ENCODE results near the gene DBT. TPM values are rescaled to one million over a fixed set of nuclear protein-coding genes. Genes with fewer than 3 reads are reported as not detected.

Gene DBT
- polyA plus RNA-seq, 1 donor from 2014 or later, result 9.0 TPM

GRCh38 chr1:100246738-100247137, 2.9 kb downstream of the DBT start:
- H3K36me3 ChIP-seq (ENCODE audit: insufficient read depth, low read length), result no peaks in the 10 kb centered on the region
- H3K9me3 ChIP-seq (ENCODE audit: low read length), result no peaks in the 10 kb centered on the region
- no peak overlapping the region for H2AFZ ChIP-seq (ENCODE audit: low read depth, low read length)
- TF ChIP-seq SMC3 (conservative IDR thresholded peaks at IDR 0.05; ENCODE audit: poor library complexity), result no peak
- TF ChIP-seq REST (IDR thresholded peaks at IDR 0.05; ENCODE audit: borderline replicate concordance), result no peak
- no peak for TF ChIP-seq MXI1 (conservative IDR thresholded peaks at IDR 0.05; ENCODE audit: poor library complexity, severe bottlenecking)
- no peak for TF ChIP-seq CTCF (IDR thresholded peaks at IDR 0.05; ENCODE audit: poor library complexity, severe bottlenecking)
- H3K79me2 ChIP-seq (replicated peaks; ENCODE audit: insufficient read depth, low read length), result peaks cover 23% of the 10 kb centered on the region
- no peak overlapping the region for H3K4me2 ChIP-seq (ENCODE audit: low read length)
- no peaks in the 10 kb centered on the region for H3F3A ChIP-seq (ENCODE audit: insufficient read depth, low read length, poor library complexity, severe bottlenecking)
- no peak overlapping the region for H3K9ac ChIP-seq (ENCODE audit: low read length)
- no peaks in the 10 kb centered on the region for H4K20me1 ChIP-seq (ENCODE audit: insufficient read depth)
- H3K27me3 ChIP-seq (ENCODE audit: insufficient read depth, low read depth, low read length), result no peaks in the 10 kb centered on the region
- no peaks in the 10 kb centered on the region for H3K9me2 ChIP-seq (ENCODE audit: insufficient read depth, low read length)
- no peak overlapping the region for H3K27ac ChIP-seq (ENCODE audit: low read length)
- no peak overlapping the region for H3K4me3 ChIP-seq (ENCODE audit: low read length)

GRCh38 chr1:100240631-100241030, 9.0 kb downstream of the DBT start:
- Histone ChIP-seq H3K9me2 (ENCODE audit: insufficient read depth, low read length) (no peaks in the 10 kb centered on the region), H3K4me2 (ENCODE audit: low read length) (no peak overlapping the region), H3K27ac (ENCODE audit: low read length) (no peak overlapping the region), H3K27me3 (ENCODE audit: insufficient read depth, low read depth, low read length) (no peaks in the 10 kb centered on the region), H4K20me1 (ENCODE audit: insufficient read depth) (no peaks in the 10 kb centered on the region), H3K36me3 (ENCODE audit: insufficient read depth, low read length) (no peaks in the 10 kb centered on the region), H3K9me3 (ENCODE audit: low read length) (no peaks in the 10 kb centered on the region), H3K4me3 (ENCODE audit: low read length) (no peak overlapping the region), H3K9ac (ENCODE audit: low read length) (no peak overlapping the region), H3K79me2 (replicated peaks; ENCODE audit: insufficient read depth, low read length) (peaks cover 6% of the 10 kb centered on the region), H2AFZ (ENCODE audit: low read depth, low read length) (no peak overlapping the region), H3F3A (ENCODE audit: insufficient read depth, low read length, poor library complexity, severe bottlenecking) (no peaks in the 10 kb centered on the region)
- TF ChIP-seq MXI1 (conservative IDR thresholded peaks at IDR 0.05; ENCODE audit: poor library complexity, severe bottlenecking), result no peak
- no peak for TF ChIP-seq EP300 (conservative IDR thresholded peaks at IDR 0.05; ENCODE audit: poor library complexity, severe bottlenecking)
- no peak for TF ChIP-seq TAF1 (IDR thresholded peaks at IDR 0.05; ENCODE audit: low read depth)
- TF ChIP-seq SMC3 (conservative IDR thresholded peaks at IDR 0.05; ENCODE audit: poor library complexity), result no peak
- TF ChIP-seq EZH2 (IDR thresholded peaks at IDR 0.05; ENCODE audit: borderline replicate concordance, insufficient read depth, low read length, poor library complexity, severe bottlenecking), result no peak
- no peak for TF ChIP-seq CTCF (IDR thresholded peaks at IDR 0.05; ENCODE audit: poor library complexity, severe bottlenecking)
